Esophagus squamous epithelium (tissue), 4 donors: ENCODE data around the gene SOCS6.

Experiments used
- CTCF ChIP-seq, 6 experiments: fragments of 450-650 bp in 4 of 6; fragments of 200-600 bp in 2 of 6; sonication (generic) in 2 of 6; IDR thresholded peaks; one replicate each; pipeline ENCODE4 v1.5.1; 2016 to 2019; ENCODE audit warnings: antibody characterized with exemption in 6 of 6, mild to moderate bottlenecking in 4 of 6, moderate library complexity in 4 of 6
- POLR2A ChIP-seq, 4 donors: fragments of 450-650 bp; IDR thresholded peaks; one replicate each; pipeline ENCODE4 v1.6.1; 2017; ENCODE audit warnings: antibody characterized with exemption in 4 of 4, mild to moderate bottlenecking in 4 of 4, moderate library complexity in 3 of 4

DNA sequence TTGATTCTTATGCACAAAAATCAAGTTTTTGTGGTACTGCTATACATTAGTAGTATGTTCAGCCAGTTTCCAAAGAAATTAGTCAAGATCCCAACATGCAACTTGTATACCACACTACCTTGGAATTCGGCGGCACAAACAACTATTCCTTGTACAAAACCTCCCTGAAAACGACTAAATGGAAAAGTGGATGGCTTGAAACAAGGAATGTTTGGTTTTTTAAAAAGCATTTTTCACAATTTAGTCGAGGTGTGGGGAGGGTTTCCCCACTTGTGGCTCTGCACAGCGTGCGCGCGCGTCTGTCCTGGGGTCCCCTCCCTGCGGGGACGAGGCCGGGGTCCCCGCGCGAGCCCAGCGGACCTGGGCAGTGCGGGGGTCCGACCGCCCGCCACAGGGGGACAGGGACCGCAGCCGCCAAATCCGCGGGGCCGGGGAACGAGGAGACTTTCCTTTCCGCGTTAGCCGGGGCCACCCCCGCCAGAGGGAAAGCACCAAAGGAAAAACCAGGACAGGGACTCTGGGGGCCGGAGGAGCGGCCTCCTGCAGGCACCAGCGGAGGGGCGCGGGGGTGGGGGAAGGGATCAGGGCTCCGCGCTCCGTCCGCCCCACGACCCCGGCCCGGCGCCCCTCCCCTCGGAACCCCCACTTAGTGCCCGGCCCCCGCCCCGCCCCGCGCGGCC is 534 bp upstream of the SOCS6 start:
- TF ChIP-seq CTCF (IDR thresholded peaks at IDR 0.05) (no peak), POLR2A (IDR thresholded peaks at IDR 0.05) (no peak)
